A549 (cell line): ENCODE data around the gene KCNIP4.

Source experiments
- CTCF ChIP-seq: fragments of >200 bp; sonication (Bioruptor Twin); formaldehyde crosslinking; IDR thresholded peaks from 3 replicates; pipeline ENCODE4 v1.5.1; 2016
- ESRRA ChIP-seq: fragments of 150-350 bp; IDR thresholded peaks from 2 replicates; pipeline ENCODE4 v1.6.1; 2014; ENCODE audit warnings: mild to moderate bottlenecking, low read length, borderline replicate concordance
- KDM1A ChIP-seq: fragments of 200-600 bp; sonication (generic); IDR thresholded peaks from 2 replicates; pipeline ENCODE4 v1.6.1; 2016; ENCODE audit warnings: low read depth, mild to moderate bottlenecking
- KDM5A ChIP-seq: fragments of 200-600 bp; sonication (generic); IDR thresholded peaks from 2 replicates; pipeline ENCODE4 v1.6.1; 2016; ENCODE audit warnings: antibody characterized with exemption, mild to moderate bottlenecking
- POLR2A ChIP-seq: IDR thresholded peaks from 2 replicates; pipeline ENCODE4 v1.6.1; 2012; ENCODE audit warnings: mild to moderate bottlenecking, low read length
- RAD21 ChIP-seq, 2 experiments: fragments of >200 bp in 1 of 2; sonication (Bioruptor Twin) in 1 of 2; formaldehyde crosslinking in 1 of 2; IDR thresholded peaks in 1 of 2; conservative IDR thresholded peaks in 1 of 2; 2 replicates in 1 of 2; 3 replicates in 1 of 2; pipeline ENCODE4 v1.6.1; 2012 to 2018; ENCODE audit warnings: inconsistent platforms in 1 of 2
- ZSCAN20 ChIP-seq: fragments of 250-450 bp; sonication (Bioruptor Pico); IDR thresholded peaks from 2 replicates; pipeline ENCODE4 v1.8.0; 2022; ENCODE audit warnings: mild to moderate bottlenecking, moderate library complexity

DNA sequence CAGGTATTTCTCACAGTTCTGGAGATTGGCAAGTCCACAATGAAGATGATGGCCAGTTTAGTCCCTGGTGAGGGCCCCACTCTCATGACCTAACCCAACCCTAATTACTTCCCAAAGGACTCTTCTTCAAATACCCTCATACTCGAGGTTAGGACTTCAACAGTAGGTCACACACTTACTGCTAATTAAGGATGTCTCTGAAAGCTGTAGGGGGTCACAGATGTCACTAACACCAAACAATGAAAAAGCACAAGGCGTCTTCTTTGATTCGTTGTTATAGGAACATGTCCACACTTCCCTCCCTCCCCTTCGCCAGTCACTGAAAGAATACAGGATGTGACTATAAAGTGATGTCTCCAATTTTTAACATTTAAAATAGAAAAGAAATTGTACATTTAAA is 938.6 kb downstream of the KCNIP4 start:
- TF ChIP-seq CTCF = no peak
- no peak for TF ChIP-seq POLR2A
- TF ChIP-seq KDM1A = no peak
- no peak for TF ChIP-seq ZSCAN20 (CRISPR knock-in tag)
- TF ChIP-seq ESRRA = no peak
- TF ChIP-seq RAD21 (conservative IDR thresholded peaks at IDR 0.05 in 1 of 2, IDR thresholded peaks at IDR 0.05 in 1 of 2) = no peak
- TF ChIP-seq KDM5A = no peak
